Measurements from ENCODE around the gene EXOC6.

The EXOC6 gene

GRCh38 chr10:92826061-92826460, 22.3 kb upstream of the EXOC6 start:
- Histone ChIP-seq H3K4me3 (ENCODE audit: low read length) (no peak overlapping the region), H3K36me3 (ENCODE audit: control insufficient read depth, low read length) (no peaks in the 10 kb centered on the region), H3F3A (ENCODE audit: control insufficient read depth, insufficient read depth) (no peaks in the 10 kb centered on the region), H4K20me1 (ENCODE audit: control insufficient read depth, insufficient read depth, low read depth, low read length) (0 out of 2 replicates have a peak, but pooled peaks cover 3% of the 10 kb centered on the region), H3K4me1 (ENCODE audit: control insufficient read depth, low read length) (peaks cover 14% of the 10 kb centered on the region), H3K79me2 (ENCODE audit: control insufficient read depth, low read length) (no peaks in the 10 kb centered on the region), H3K9me2 (replicated peaks; ENCODE audit: control insufficient read depth, low read length) (no peaks in the 10 kb centered on the region), H3K27me3 (ENCODE audit: control insufficient read depth, low read length) (peaks cover 52% of the 10 kb centered on the region), H3K4me2 (ENCODE audit: low read length) (no peak overlapping the region), H3K27ac (ENCODE audit: low read depth, low read length) (no peak overlapping the region), H3K9me3 (ENCODE audit: control insufficient read depth, insufficient read depth, low read length) (no peaks in the 10 kb centered on the region)
- TF ChIP-seq EZH2phosphoT487 (IDR thresholded peaks at IDR 0.05; ENCODE audit: borderline replicate concordance, low read length) (no peak), CTCF (IDR thresholded peaks at IDR 0.05; ENCODE audit: low read depth, low read length, poor library complexity, severe bottlenecking) (no peak)

GRCh38 chr10:92826504-92826903, 21.8 kb upstream of the EXOC6 start:
- 0 out of 2 replicates have a peak, but pooled peaks cover 3% of the 10 kb centered on the region for H4K20me1 ChIP-seq (ENCODE audit: control insufficient read depth, insufficient read depth, low read depth, low read length)
- H3K4me3 ChIP-seq (ENCODE audit: low read length), result no peak overlapping the region
- H3K27me3 ChIP-seq (ENCODE audit: control insufficient read depth, low read length), result peaks cover 52% of the 10 kb centered on the region
- no peak overlapping the region for H3K27ac ChIP-seq (ENCODE audit: low read depth, low read length)
- no peaks in the 10 kb centered on the region for H3F3A ChIP-seq (ENCODE audit: control insufficient read depth, insufficient read depth)
- no peaks in the 10 kb centered on the region for H3K9me3 ChIP-seq (ENCODE audit: control insufficient read depth, insufficient read depth, low read length)
- H3K36me3 ChIP-seq (ENCODE audit: control insufficient read depth, low read length), result no peaks in the 10 kb centered on the region
- H3K4me1 ChIP-seq (ENCODE audit: control insufficient read depth, low read length), result peaks cover 16% of the 10 kb centered on the region
- no peak overlapping the region for H3K4me2 ChIP-seq (ENCODE audit: low read length)
- no peaks in the 10 kb centered on the region for H3K79me2 ChIP-seq (ENCODE audit: control insufficient read depth, low read length)
- no peaks in the 10 kb centered on the region for H3K9me2 ChIP-seq (replicated peaks; ENCODE audit: control insufficient read depth, low read length)
- TF ChIP-seq CTCF (IDR thresholded peaks at IDR 0.05; ENCODE audit: low read depth, low read length, poor library complexity, severe bottlenecking), result no peak
- no peak for TF ChIP-seq EZH2phosphoT487 (IDR thresholded peaks at IDR 0.05; ENCODE audit: borderline replicate concordance, low read length)

GRCh38 chr10:92829042-92829785, 19.1 kb upstream of the EXOC6 start:
- no peaks in the 10 kb centered on the region for H3K79me2 ChIP-seq (ENCODE audit: control insufficient read depth, low read length)
- TF ChIP-seq CTCF (IDR thresholded peaks at IDR 0.05; ENCODE audit: low read depth, low read length, poor library complexity, severe bottlenecking), result no peak
- no peak for TF ChIP-seq EZH2phosphoT487 (IDR thresholded peaks at IDR 0.05; ENCODE audit: borderline replicate concordance, low read length)
- 0 out of 2 replicates have a peak, but pooled peaks cover 3% of the 10 kb centered on the region for H4K20me1 ChIP-seq (ENCODE audit: control insufficient read depth, insufficient read depth, low read depth, low read length)
- peaks cover 11% of the 10 kb centered on the region for H3K4me1 ChIP-seq (ENCODE audit: control insufficient read depth, low read length)
- no peaks in the 10 kb centered on the region for H3F3A ChIP-seq (ENCODE audit: control insufficient read depth, insufficient read depth)
- no peaks in the 10 kb centered on the region for H3K9me2 ChIP-seq (replicated peaks; ENCODE audit: control insufficient read depth, low read length)
- H3K36me3 ChIP-seq (ENCODE audit: control insufficient read depth, low read length), result no peaks in the 10 kb centered on the region
- H3K9me3 ChIP-seq (ENCODE audit: control insufficient read depth, insufficient read depth, low read length), result no peaks in the 10 kb centered on the region
- H3K4me2 ChIP-seq (ENCODE audit: low read length), result no peak overlapping the region
- H3K27me3 ChIP-seq (ENCODE audit: control insufficient read depth, low read length), result peaks cover 69% of the 10 kb centered on the region
- no peak overlapping the region for H3K27ac ChIP-seq (ENCODE audit: low read depth, low read length)
- H3K4me3 ChIP-seq (ENCODE audit: low read length), result no peak overlapping the region

Data from DOHH2 (cell line).